GM19025 (cell line): ENCODE results near the gene CAPRIN1.
"Not testable (repeated sequence)": the region's sequence is repeated elsewhere in the genome, so short reads cannot be mapped to it uniquely, and the experiment has no call there.

Experiments used
- ATAC-seq: cut with Tn5 transposase; IDR thresholded peaks from one replicate; pipeline ENCODE4 v1.9.1; 2021; ENCODE audit warnings: mild to moderate bottlenecking, low read depth, moderate library complexity; ENCODE audit not compliant: unreplicated experiment

Gene CAPRIN1

DNA sequence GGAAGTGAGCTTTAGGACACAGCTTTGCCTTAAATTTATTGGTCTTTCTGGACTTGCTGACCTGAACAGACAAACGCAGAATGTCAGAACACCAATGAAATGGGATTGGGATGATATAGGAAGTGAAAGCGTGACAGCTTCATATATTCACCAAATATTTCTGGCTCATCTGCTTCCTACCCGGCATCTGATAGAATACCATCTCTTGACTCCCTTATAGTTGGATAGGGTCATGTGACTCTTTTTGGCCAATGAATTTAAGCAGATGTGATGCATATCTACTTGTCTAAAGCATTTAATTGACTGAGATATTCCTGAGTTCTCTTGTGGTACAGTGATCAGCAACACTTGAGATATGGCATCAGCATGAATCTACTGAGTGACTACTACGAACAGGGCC, 2.5 kb upstream of the CAPRIN1 start:
- ATAC-seq = no peak

DNA sequence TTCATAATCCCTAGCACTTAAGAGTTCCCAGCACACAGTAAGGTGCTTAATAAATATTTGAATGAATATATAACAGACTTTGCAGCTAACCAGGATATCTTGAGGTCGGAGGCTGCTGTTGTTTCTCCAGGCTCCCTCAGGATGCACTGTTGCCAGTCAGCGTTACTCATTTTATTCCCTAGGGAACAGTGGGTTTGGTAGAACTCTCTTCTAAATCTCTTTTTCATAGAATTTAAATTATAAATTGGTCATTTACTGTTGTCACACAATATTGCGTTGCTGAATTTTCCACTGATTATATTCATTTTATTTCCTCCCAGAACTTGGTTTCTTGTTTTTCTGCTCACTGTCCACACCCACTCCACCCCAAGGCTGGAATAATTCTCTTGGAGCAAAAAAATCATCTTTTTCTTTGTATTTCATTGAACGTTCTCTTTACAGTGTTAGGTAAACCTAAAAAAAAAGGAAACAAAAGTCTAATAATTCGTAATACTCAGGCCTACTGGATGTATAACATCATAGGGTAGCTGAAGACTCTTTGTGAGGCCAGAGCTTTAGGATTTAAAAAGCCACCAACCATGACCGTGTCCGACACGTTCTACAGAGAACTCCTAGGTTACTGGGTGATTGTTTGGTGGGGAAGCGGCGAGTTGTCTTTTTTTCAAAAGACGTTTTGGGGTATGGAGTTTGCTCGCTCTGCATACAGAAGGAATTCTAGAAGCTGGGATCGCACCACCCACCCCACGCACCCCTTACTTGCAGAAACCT, 766 bp upstream of the CAPRIN1 start:
- no peak for ATAC-seq

GRCh38 chr11:34052036-34052607, 591 bp downstream of the CAPRIN1 start:
- peak; percentile 52 for ATAC-seq

DNA sequence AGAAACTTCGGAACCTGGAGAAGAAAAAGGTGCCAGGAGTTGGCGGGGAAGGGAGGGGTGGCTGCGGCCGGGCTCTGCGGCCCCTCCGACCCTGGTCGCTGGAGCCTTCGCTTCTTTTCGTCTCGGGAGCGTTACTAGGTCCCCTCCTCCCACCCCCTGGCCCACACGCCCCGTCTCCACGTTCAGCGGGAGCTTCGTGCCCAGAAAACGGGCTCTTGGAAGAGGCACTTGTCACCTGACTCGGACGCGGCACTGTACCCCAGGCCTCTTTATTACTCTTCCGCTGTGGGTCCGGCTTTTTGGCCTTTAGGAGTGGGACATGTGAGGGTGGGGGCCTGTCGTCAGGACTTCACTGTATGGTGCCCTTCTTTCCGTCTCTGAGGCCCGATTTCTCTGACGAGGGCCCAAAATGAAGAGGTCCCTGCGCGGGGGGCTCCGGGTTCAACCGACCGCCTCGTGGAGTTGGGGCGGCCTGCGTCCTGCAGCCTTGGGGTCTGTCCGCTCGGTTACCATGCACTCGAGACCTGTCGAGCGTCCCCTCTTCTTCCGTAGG, 1.2 kb downstream of the CAPRIN1 start:
- ATAC-seq = no peak

DNA sequence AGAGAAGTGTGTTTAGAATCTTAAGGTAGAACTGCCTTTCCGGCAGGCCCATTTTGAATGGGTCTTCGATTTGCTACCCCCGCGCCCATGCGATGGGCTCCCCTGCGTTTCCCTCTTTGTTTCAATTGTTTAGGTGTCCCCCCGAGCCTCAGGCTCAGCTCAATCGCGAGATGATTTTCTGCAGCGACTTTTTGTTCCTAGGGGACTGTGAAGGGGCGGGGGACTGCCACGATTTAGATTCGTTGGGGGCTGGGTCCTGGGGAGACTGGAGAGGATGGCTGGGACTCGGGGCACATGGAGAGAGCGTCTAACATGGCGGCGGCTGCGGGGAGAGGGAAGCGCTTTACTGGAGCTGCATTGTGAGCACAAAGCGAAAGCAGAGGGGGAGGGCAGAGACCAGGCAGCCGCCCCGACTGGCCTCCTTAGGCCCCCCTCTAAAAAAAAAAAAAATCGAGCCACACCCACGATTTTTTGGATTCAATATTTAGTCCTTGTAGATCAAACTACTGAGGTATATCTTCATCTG, 1.7 kb downstream of the CAPRIN1 start:
- peak; percentile 28 for ATAC-seq

DNA sequence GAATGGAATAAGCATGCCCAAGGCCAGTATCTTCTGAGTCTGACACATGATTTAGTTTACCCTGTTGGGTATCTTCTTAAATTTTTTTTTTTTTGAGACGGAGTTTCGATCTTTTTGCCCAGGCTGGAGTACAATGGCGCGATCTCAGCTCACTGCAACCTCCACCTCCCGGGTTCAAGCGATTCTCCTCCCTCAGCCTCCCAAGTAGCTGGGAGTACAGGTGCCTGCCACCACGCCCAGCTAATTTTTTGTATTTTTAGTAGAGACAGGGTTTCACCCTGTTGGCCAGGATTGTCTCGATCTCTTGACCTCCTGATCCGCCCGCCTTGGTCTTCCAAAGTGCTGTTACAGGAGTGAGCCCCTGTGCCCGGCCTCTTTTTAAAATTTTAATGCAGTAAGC, 2.8 kb downstream of the CAPRIN1 start:
- ATAC-seq = not testable (repeated sequence)

DNA sequence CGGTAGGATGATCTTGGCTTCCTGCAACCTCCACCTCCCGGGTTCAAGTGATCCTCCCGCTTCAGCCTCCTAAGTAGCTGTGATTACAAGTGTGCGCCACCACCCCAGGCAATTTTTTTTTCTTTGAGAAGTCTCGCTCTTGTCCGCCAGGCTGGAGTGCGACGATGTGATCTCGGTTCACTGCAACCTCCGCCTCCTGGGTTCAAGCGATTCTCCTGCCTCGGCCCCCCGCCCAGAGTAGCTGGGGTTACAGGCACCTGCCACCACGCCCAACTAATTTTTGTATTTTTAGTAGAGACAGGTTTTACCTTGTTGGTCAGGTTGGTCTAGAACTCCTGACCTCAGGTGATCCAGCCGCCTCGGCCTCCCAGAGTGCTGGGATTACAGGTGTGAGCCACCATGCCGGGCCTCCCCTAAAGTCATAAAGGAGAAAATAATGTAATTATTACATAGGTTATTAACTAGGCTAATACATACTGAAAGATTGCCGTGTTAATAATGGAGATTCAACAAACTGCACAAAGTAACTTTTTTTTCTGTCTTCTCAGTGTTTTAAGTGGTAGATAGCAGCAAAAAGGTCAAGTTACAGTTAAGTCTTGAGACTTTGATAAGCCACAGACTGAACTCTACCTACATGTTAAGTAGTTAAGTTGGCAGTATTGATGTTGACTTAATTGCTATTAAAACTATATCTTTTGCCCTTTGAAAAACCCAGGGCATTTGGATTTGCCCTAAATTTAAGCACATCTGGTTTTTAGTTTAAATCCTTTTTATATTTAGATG, 3.9 kb downstream of the CAPRIN1 start:
- no peak for ATAC-seq

- ATAC-seq = no peak
Measured at GRCh38 chr11:34056672-34057071, 5.1 kb downstream of the CAPRIN1 start.

GRCh38 chr11:34063061-34063795, 11.7 kb downstream of the CAPRIN1 start:
- ATAC-seq = no peak

DNA sequence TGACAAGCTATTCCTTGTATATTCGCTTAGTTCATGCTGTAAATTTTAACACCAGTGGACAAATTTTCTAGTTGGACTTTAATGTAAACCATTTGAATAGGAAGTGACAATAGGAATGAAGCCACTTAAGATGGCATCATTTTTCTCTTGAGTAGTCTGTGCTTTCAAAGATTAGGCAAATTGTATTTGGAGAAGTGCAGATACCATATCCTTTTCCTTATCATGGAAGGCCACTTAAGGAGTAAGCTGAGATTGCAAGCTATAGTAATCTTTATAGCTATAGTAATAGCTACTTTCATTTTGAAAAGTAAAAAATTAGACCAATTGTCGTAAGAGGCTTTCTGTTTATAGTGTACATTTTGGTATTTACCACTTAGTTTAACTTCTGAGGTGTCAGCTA, 12.8 kb downstream of the CAPRIN1 start:
- ATAC-seq = no peak

GRCh38 chr11:34065505-34066203, 14.1 kb downstream of the CAPRIN1 start:
- ATAC-seq = no peak

DNA sequence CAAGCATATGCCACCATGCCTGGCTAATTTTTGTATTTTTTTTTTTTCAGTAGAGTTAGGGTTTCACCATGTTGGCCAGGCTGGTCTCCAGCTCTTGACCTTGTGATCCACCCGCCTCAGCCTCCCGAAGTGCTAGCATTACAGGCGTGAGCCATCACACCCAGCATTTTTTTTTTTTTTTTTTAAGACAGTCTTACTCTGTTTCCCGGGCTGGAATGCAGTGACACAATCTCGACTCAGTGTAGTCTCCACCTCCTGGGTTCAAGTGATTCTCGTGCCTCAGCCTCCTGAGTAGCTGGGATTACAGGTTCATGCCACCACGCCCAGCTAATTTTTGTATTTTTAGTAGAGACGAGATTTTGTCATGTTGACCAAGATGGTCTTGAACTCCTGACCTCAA, 15.2 kb downstream of the CAPRIN1 start:
- not testable (repeated sequence) for ATAC-seq

DNA sequence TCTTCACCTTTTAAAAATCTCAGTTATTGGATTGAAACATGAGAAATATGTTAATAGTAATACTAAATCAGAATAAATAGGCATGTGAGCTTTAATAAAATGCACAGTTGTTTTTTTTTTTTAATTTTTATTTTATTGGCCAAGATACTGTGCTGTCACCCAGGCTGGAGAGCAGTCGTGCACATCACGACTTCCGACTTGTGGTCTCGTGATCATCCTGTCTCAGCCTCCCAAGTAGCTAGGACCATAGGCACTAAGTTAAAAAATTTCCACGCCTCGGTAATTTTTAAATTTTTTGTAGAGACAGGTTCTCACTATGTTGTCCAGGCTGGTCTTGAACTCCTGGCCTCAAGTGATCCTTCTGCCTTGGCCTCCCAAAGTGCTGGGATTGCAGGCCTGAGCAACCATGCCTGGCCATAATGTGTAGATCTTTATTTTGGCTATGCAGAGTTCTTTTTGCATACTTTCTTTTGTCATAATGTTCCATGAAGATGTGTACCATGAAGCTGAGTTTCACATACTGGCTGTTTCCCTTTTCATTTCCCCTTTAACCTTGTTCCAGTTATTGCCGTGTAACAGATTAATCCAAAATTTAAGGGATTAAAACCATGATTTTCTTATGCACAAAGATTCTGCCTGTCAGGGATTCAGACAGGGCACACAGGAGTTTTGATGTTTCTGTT, 16.0 kb downstream of the CAPRIN1 start:
- no peak for ATAC-seq

GRCh38 chr11:34068111-34068510, 16.6 kb downstream of the CAPRIN1 start:
- no peak for ATAC-seq

GRCh38 chr11:34071306-34071705, 19.8 kb downstream of the CAPRIN1 start:
- ATAC-seq = not testable (repeated sequence)

GRCh38 chr11:34072041-34072440, 20.5 kb downstream of the CAPRIN1 start:
- no peak for ATAC-seq

GRCh38 chr11:34072832-34073231, 21.3 kb downstream of the CAPRIN1 start:
- no peak for ATAC-seq

- ATAC-seq = no peak
Measured at GRCh38 chr11:34074391-34074790, 22.9 kb downstream of the CAPRIN1 start.

- no peak for ATAC-seq
Measured at GRCh38 chr11:34075178-34075820, 23.8 kb downstream of the CAPRIN1 start.
